GM18909 (cell line): ENCODE results near the gene NMNAT1.
"Not testable (repeated sequence)": the region's sequence is repeated elsewhere in the genome, so short reads cannot be mapped to it uniquely, and the experiment has no call there.

Experiments used
- ATAC-seq: cut with Tn5 transposase; IDR thresholded peaks from one replicate; pipeline ENCODE4 v1.9.1; 2021; ENCODE audit warnings: mild to moderate bottlenecking; ENCODE audit not compliant: unreplicated experiment, poor library complexity

The NMNAT1 gene

GRCh38 chr1:9942939-9943788 lies at the start of gene NMNAT1, which contains the start of gene LZIC:
Gene NMNAT1, plus strand, starts transcription at chr1:9943475. Its CDS starts 28,599 bp downstream, at chr1:9972074.
Gene LZIC, minus strand, starts transcription at chr1:9943391. Its CDS starts 6,772 bp downstream, at chr1:9936619.
- peak; percentile 89 for ATAC-seq

- ATAC-seq, result no peak
These were observed 49.2 kb upstream of the NMNAT1 start for GRCh38 chr1:9894115-9894514.

- no peak for ATAC-seq
These were observed 42.9 kb upstream of the NMNAT1 start for GRCh38 chr1:9900142-9901043.

GRCh38 chr1:9901148-9902059 lies 41.9 kb upstream of the NMNAT1 start:
- no peak for ATAC-seq

GRCh38 chr1:9902060-9902452 lies 41.2 kb upstream of the NMNAT1 start:
- no peak for ATAC-seq

- ATAC-seq, result no peak
These were observed 39.3 kb upstream of the NMNAT1 start for GRCh38 chr1:9903801-9904527.

GRCh38 chr1:9904596-9904995 lies 38.7 kb upstream of the NMNAT1 start:
- no peak for ATAC-seq

GRCh38 chr1:9905010-9905409 lies 38.3 kb upstream of the NMNAT1 start:
- no peak for ATAC-seq

- no peak for ATAC-seq
These were observed 36.8 kb upstream of the NMNAT1 start for GRCh38 chr1:9906466-9906865.

- no peak for ATAC-seq
These were observed 35.8 kb upstream of the NMNAT1 start for GRCh38 chr1:9907441-9907840.

- no peak for ATAC-seq
These were observed 34.4 kb upstream of the NMNAT1 start for GRCh38 chr1:9908871-9909233.

- peak; percentile 9 for ATAC-seq
These were observed 33.8 kb upstream of the NMNAT1 start for GRCh38 chr1:9909234-9910046.

GRCh38 chr1:9910076-9910422 lies 33.2 kb upstream of the NMNAT1 start, which contains the start of gene CTNNBIP1:
Gene CTNNBIP1, minus strand, starts transcription at chr1:9910269. Its CDS starts 38,205 bp downstream, at chr1:9872064.
- ATAC-seq, result peak; percentile 80

- ATAC-seq, result peak; percentile 94
These were observed 32.7 kb upstream of the NMNAT1 start for GRCh38 chr1:9910423-9911178.

- no peak for ATAC-seq
These were observed 30.9 kb upstream of the NMNAT1 start for GRCh38 chr1:9912264-9912936.

- ATAC-seq, result no peak
These were observed 28.7 kb upstream of the NMNAT1 start for GRCh38 chr1:9914610-9914937.

GRCh38 chr1:9916452-9916851 lies 26.8 kb upstream of the NMNAT1 start:
- ATAC-seq, result no peak

GRCh38 chr1:9917495-9917894 lies 25.8 kb upstream of the NMNAT1 start:
- ATAC-seq, result not testable (repeated sequence)
